Measurements from ENCODE around the gene BAZ2A. TPM values are rescaled to one million over a fixed set of nuclear protein-coding genes. Genes with fewer than 3 reads are reported as not detected.

BAZ2A gene
- total RNA-seq, 1 experiment from 2014 or later, result 131 TPM

DNA sequence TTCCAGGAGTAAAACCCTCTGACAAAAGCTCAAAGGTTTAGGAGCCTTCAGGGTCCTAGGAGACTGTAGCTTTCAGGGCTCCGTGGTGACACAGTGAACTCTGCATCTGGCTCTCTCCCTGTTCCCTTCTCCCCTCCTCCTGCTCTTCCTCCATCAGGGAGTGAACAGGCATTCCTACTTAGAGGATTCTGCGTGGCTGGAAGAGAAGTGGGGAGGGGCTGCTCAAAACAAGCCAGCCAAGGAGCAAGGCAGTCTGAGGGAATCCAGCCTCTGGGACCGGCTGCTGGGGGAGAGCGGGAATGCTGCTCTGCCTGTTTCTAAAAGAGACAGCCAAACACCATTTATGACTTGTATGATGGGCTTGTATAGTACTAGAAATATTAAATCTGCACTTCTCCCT lies 59.0 kb downstream of the BAZ2A start:
- ATAC-seq, result no peak
- no peaks in the 10 kb centered on the region for H3K27me3 ChIP-seq (ENCODE audit: control insufficient read depth, insufficient read depth, low read length)
- no peaks in the 10 kb centered on the region for H3K9me3 ChIP-seq (ENCODE audit: control insufficient read depth, insufficient read depth, low read depth, low read length)
- intact Hi-C loops (cut with micrococcal nuclease; ENCODE audit: unreplicated experiment), result no loop called here
- BruUV-seq (replicated peaks), result no TSS peak
- CTCF ChIA-PET, result no interaction called here
- POLR2A ChIA-PET, result no interaction called here
- no peaks in the 10 kb centered on the region for H3K4me1 ChIP-seq (ENCODE audit: control insufficient read depth, insufficient read depth, low read length)
- TF ChIP-seq POLR2AphosphoS5 (IDR thresholded peaks at IDR 0.05; ENCODE audit: low read depth, low read length) (no peak), SIN3A (IDR thresholded peaks at IDR 0.05; ENCODE audit: borderline replicate concordance, insufficient read depth, low read depth, low read length) (no peak), TCF7L2 (IDR thresholded peaks at IDR 0.05; ENCODE audit: low read depth, low read length) (no peak)
- TF ChIP-seq, protein P1, sequence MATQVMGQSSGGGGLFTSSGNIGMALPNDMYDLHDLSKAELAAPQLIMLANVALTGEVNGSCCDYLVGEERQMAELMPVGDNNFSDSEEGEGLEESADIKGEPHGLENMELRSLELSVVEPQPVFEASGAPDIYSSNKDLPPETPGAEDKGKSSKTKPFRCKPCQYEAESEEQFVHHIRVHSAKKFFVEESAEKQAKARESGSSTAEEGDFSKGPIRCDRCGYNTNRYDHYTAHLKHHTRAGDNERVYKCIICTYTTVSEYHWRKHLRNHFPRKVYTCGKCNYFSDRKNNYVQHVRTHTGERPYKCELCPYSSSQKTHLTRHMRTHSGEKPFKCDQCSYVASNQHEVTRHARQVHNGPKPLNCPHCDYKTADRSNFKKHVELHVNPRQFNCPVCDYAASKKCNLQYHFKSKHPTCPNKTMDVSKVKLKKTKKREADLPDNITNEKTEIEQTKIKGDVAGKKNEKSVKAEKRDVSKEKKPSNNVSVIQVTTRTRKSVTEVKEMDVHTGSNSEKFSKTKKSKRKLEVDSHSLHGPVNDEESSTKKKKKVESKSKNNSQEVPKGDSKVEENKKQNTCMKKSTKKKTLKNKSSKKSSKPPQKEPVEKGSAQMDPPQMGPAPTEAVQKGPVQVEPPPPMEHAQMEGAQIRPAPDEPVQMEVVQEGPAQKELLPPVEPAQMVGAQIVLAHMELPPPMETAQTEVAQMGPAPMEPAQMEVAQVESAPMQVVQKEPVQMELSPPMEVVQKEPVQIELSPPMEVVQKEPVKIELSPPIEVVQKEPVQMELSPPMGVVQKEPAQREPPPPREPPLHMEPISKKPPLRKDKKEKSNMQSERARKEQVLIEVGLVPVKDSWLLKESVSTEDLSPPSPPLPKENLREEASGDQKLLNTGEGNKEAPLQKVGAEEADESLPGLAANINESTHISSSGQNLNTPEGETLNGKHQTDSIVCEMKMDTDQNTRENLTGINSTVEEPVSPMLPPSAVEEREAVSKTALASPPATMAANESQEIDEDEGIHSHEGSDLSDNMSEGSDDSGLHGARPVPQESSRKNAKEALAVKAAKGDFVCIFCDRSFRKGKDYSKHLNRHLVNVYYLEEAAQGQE (IDR thresholded peaks at IDR 0.05; ENCODE audit: insufficient read depth in 1 of 2, low read depth in 2 of 2, low read length in 1 of 2), result no peak
- DNase-seq (ENCODE audit: low read depth, low spot score), result no peak
- H3K36me3 ChIP-seq (ENCODE audit: control insufficient read depth, insufficient read depth, low read length), result no peaks in the 10 kb centered on the region
- in situ Hi-C loops (cut with HindIII; ENCODE audit: low pct_unique_long_range_greater_than_20kb, low sequenced_read_pairs), result loop anchor here (10.0 kb wide), 1 partner anchor 54 kb away; no protein-coding TSS in a partner anchor
- H3K27ac ChIP-seq (ENCODE audit: low read length), result no peak overlapping the region
- no peak overlapping the region for H3K4me3 ChIP-seq (ENCODE audit: low read depth in 2 of 2, low read length in 2 of 2)

DNA sequence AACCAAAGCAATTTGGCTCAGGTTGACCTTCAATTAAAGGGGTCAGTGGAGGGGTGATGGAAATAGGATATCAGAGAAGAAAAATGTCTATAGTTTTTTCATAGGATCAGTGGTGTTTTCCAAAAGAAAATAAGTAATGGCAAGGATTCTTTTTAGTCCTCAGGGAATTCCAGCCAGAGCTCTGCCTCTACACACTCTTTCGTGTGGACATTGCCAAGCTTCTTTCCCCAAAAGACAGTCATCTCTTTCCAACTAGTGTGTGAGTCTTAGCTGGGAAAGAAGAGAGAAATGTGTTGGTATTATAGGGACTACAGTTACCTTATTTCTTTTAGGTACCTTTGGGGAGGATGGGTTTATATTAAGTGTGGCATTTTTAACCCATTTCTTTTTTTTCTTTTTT lies 62.0 kb downstream of the BAZ2A start:
- Histone ChIP-seq H3K27ac (ENCODE audit: low read length) (no peak overlapping the region), H3K9me3 (ENCODE audit: control insufficient read depth, insufficient read depth, low read depth, low read length) (no peaks in the 10 kb centered on the region), H3K36me3 (ENCODE audit: control insufficient read depth, insufficient read depth, low read length) (no peaks in the 10 kb centered on the region), H3K4me3 (ENCODE audit: low read depth in 2 of 2, low read length in 2 of 2) (no peak overlapping the region), H3K27me3 (ENCODE audit: control insufficient read depth, insufficient read depth, low read length) (no peaks in the 10 kb centered on the region), H3K4me1 (ENCODE audit: control insufficient read depth, insufficient read depth, low read length) (no peaks in the 10 kb centered on the region)
- in situ Hi-C loops (cut with HindIII; ENCODE audit: low pct_unique_long_range_greater_than_20kb, low sequenced_read_pairs) (no loop called here), intact Hi-C loops (cut with micrococcal nuclease; ENCODE audit: unreplicated experiment) (no loop called here)
- no TSS peak for BruUV-seq (replicated peaks)
- ChIA-PET CTCF (no interaction called here), POLR2A (interaction anchor here (1.1 kb wide), 1 partner anchor 11 kb away, joined by 3 read pairs; no protein-coding TSS in a partner anchor)
- ATAC-seq, result no peak
- DNase-seq (ENCODE audit: low read depth, low spot score), result no peak
- TF ChIP-seq POLR2AphosphoS5 (IDR thresholded peaks at IDR 0.05; ENCODE audit: low read depth, low read length) (no peak), SIN3A (IDR thresholded peaks at IDR 0.05; ENCODE audit: borderline replicate concordance, insufficient read depth, low read depth, low read length) (no peak), TCF7L2 (IDR thresholded peaks at IDR 0.05; ENCODE audit: low read depth, low read length) (no peak)
- TF ChIP-seq, protein P1 (IDR thresholded peaks at IDR 0.05; ENCODE audit: insufficient read depth in 1 of 2, low read depth in 2 of 2, low read length in 1 of 2), result no peak
- TF ChIP-seq, protein P2, sequence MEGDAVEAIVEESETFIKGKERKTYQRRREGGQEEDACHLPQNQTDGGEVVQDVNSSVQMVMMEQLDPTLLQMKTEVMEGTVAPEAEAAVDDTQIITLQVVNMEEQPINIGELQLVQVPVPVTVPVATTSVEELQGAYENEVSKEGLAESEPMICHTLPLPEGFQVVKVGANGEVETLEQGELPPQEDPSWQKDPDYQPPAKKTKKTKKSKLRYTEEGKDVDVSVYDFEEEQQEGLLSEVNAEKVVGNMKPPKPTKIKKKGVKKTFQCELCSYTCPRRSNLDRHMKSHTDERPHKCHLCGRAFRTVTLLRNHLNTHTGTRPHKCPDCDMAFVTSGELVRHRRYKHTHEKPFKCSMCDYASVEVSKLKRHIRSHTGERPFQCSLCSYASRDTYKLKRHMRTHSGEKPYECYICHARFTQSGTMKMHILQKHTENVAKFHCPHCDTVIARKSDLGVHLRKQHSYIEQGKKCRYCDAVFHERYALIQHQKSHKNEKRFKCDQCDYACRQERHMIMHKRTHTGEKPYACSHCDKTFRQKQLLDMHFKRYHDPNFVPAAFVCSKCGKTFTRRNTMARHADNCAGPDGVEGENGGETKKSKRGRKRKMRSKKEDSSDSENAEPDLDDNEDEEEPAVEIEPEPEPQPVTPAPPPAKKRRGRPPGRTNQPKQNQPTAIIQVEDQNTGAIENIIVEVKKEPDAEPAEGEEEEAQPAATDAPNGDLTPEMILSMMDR (IDR thresholded peaks at IDR 0.05), result no peak

Measured in Panc1 (cell line).